Neural cell (in vitro differentiated cells): Measurements from ENCODE around the gene KMT2D. TPM values are rescaled to one million over a fixed set of nuclear protein-coding genes. Genes with fewer than 3 reads are reported as not detected.

ENCODE experiments used
- H2AFZ ChIP-seq: fragments of 200-600, 300-800 bp; sonication (generic), shearing (Covaris generic); 2 replicates; pipeline ENCODE4 v1.6.0; 2014; ENCODE audit warnings: low read depth, mild to moderate bottlenecking, antibody characterized with exemption, low read length, moderate library complexity
- H3F3A ChIP-seq: fragments of 200-600 bp; shearing (Covaris generic); 2 replicates; pipeline ENCODE4 v1.6.1; 2016; ENCODE audit warnings: mild to moderate bottlenecking, moderate library complexity, mixed read lengths, antibody characterized with exemption, low read length; ENCODE audit not compliant: insufficient read depth, poor library complexity, severe bottlenecking
- H3K27ac ChIP-seq: fragments of 200-600, 300-800 bp; sonication (generic), shearing (Covaris generic); 2 replicates; pipeline ENCODE4 v1.5.1; 2014; ENCODE audit warnings: mild to moderate bottlenecking, low read length, moderate library complexity
- H3K27me3 ChIP-seq: fragments of 300-800, 200-600 bp; sonication (generic), shearing (Covaris generic); 2 replicates; pipeline ENCODE4 v1.6.0; 2014; ENCODE audit warnings: mild to moderate bottlenecking, low read depth, low read length, moderate library complexity; ENCODE audit not compliant: insufficient read depth
- H3K36me3 ChIP-seq: fragments of 300-800, 200-600 bp; sonication (generic), shearing (Covaris generic); 2 replicates; pipeline ENCODE4 v1.5.1; 2014; ENCODE audit warnings: mild to moderate bottlenecking, antibody characterized with exemption, low read length, moderate library complexity; ENCODE audit not compliant: insufficient read depth
- H3K4me2 ChIP-seq: fragments of 300-800, 200-600 bp; sonication (generic), shearing (Covaris generic); 2 replicates; pipeline ENCODE4 v1.6.0; 2014; ENCODE audit warnings: mild to moderate bottlenecking, low read length
- H3K4me3 ChIP-seq: fragments of 300-800, 200-600 bp; sonication (generic), shearing (Covaris generic); 2 replicates; pipeline ENCODE4 v1.5.1; 2014; ENCODE audit warnings: mild to moderate bottlenecking, low read length, moderate library complexity
- H3K79me2 ChIP-seq: fragments of 200-600 bp; shearing (Covaris generic); replicated peaks from 2 replicates; pipeline ENCODE4 v1.6.0; 2014; ENCODE audit warnings: mild to moderate bottlenecking, low read length, moderate library complexity; ENCODE audit not compliant: insufficient read depth
- H3K9ac ChIP-seq: fragments of 300-800, 200-600 bp; sonication (generic), shearing (Covaris generic); 2 replicates; pipeline ENCODE4 v1.6.1; 2016; ENCODE audit warnings: mild to moderate bottlenecking, low read length, mixed read lengths
- H3K9me2 ChIP-seq: fragments of 200-600 bp; shearing (Covaris generic); 2 replicates; pipeline ENCODE4 v1.6.1; 2016; ENCODE audit warnings: mild to moderate bottlenecking, low read length, mixed read lengths; ENCODE audit not compliant: insufficient read depth
- H3K9me3 ChIP-seq: fragments of 200-600, 300-800 bp; sonication (generic), shearing (Covaris generic); 2 replicates; pipeline ENCODE4 v1.6.1; 2016; ENCODE audit warnings: mild to moderate bottlenecking, mixed run types, low read length, moderate library complexity, mixed read lengths
- H4K20me1 ChIP-seq: fragments of 200-600 bp; shearing (Covaris generic); 2 replicates; pipeline ENCODE4 v1.6.1; 2016; ENCODE audit warnings: mild to moderate bottlenecking, mixed run types; ENCODE audit not compliant: insufficient read depth
- CTCF ChIP-seq: fragments of 450-650 bp; IDR thresholded peaks from 2 replicates; pipeline ENCODE4 v1.5.1; 2014; ENCODE audit warnings: antibody characterized with exemption, mild to moderate bottlenecking, moderate library complexity; ENCODE audit not compliant: poor library complexity, severe bottlenecking
- EP300 ChIP-seq: fragments of 450-650 bp; conservative IDR thresholded peaks from 2 replicates; pipeline ENCODE4 v1.6.1; 2014; ENCODE audit warnings: antibody characterized with exemption, mild to moderate bottlenecking, moderate library complexity; ENCODE audit not compliant: poor library complexity, severe bottlenecking
- EZH2 ChIP-seq: fragments of 200-600, 300-800 bp; shearing (Covaris generic), sonication (generic); IDR thresholded peaks from 2 replicates; pipeline ENCODE4 v1.6.1; 2014; ENCODE audit warnings: antibody characterized with exemption, low read length, borderline replicate concordance, mild to moderate bottlenecking; ENCODE audit not compliant: insufficient read depth, poor library complexity, severe bottlenecking
- MXI1 ChIP-seq: fragments of 450-650 bp; conservative IDR thresholded peaks from 2 replicates; pipeline ENCODE4 v1.6.1; 2014; ENCODE audit warnings: antibody characterized with exemption, mild to moderate bottlenecking; ENCODE audit not compliant: poor library complexity, severe bottlenecking
- POLR2AphosphoS5 ChIP-seq: IDR thresholded peaks from 2 replicates; pipeline ENCODE4 v1.6.1; 2012
- RAD21 ChIP-seq: fragments of 450-650 bp; conservative IDR thresholded peaks from 2 replicates; pipeline ENCODE4 v1.6.1; 2014; ENCODE audit warnings: antibody characterized with exemption, mild to moderate bottlenecking, moderate library complexity
- REST ChIP-seq: IDR thresholded peaks from 2 replicates; pipeline ENCODE4 v1.6.1; 2012; ENCODE audit warnings: borderline replicate concordance
- SMC3 ChIP-seq: fragments of 450-650 bp; conservative IDR thresholded peaks from 2 replicates; pipeline ENCODE4 v1.6.1; 2014; ENCODE audit warnings: antibody characterized with exemption, mild to moderate bottlenecking, moderate library complexity; ENCODE audit not compliant: poor library complexity
- TAF1 ChIP-seq: IDR thresholded peaks from 2 replicates; pipeline ENCODE4 v1.6.1; 2012; ENCODE audit warnings: low read depth
- polyA plus RNA-seq: library from polyadenylated mRNA; depleted of rRNA; stranded (reverse); fragments of >200 nt; gene quantifications from 2 replicates; pipeline ENCODE4 v1.2.3, GENCODE V29; 2014

Gene KMT2D
- polyA plus RNA-seq, 1 donor from 2014 or later: 15.8 TPM

- Histone ChIP-seq H3K4me3 (no peak overlapping the region), H3K9me3 (no peaks in the 10 kb centered on the region), H3K27ac (no peak overlapping the region), H3K9ac (no peak overlapping the region), H3K36me3 (no peaks in the 10 kb centered on the region), H3K9me2 (no peaks in the 10 kb centered on the region), H4K20me1 (no peaks in the 10 kb centered on the region), H2AFZ (no peak overlapping the region), H3K4me2 (no peak overlapping the region), H3K27me3 (no peaks in the 10 kb centered on the region), H3F3A (no peaks in the 10 kb centered on the region), H3K79me2 (no peaks in the 10 kb centered on the region)
- no peak for TF ChIP-seq EP300
- no peak for TF ChIP-seq CTCF
- TF ChIP-seq MXI1: no peak
- no peak for TF ChIP-seq RAD21
- TF ChIP-seq TAF1: no peak
Observed at GRCh38 chr12:49041036-49041880, 19.3 kb downstream of the KMT2D start.

- Histone ChIP-seq H3K27me3 (no peaks in the 10 kb centered on the region), H4K20me1 (no peaks in the 10 kb centered on the region), H3K4me3 (no peak overlapping the region), H3K27ac (no peak overlapping the region), H3F3A (no peaks in the 10 kb centered on the region), H3K36me3 (no peaks in the 10 kb centered on the region), H2AFZ (no peak overlapping the region), H3K9me2 (no peaks in the 10 kb centered on the region), H3K79me2 (no peaks in the 10 kb centered on the region), H3K9me3 (no peaks in the 10 kb centered on the region), H3K9ac (no peak overlapping the region), H3K4me2 (no peak overlapping the region)
- no peak for TF ChIP-seq POLR2AphosphoS5
- no peak for TF ChIP-seq RAD21
- no peak for TF ChIP-seq CTCF
- TF ChIP-seq MXI1: no peak
- no peak for TF ChIP-seq EP300
- no peak for TF ChIP-seq REST
- TF ChIP-seq TAF1: no peak
- TF ChIP-seq EZH2: no peak
- TF ChIP-seq SMC3: no peak
Observed at GRCh38 chr12:49040364-49040855, 20.2 kb downstream of the KMT2D start.
